Activated T-helper 1 cell treated with anti-CD3 and anti-CD28 coated beads, Interleukin-2, amount 50 U/mL, for 16 hours (primary cell): ENCODE measurements around the gene SLC19A1.

Experiments used
- DNase-seq, 2 donors: peaks; one replicate each; pipeline ENCODE4 v3.0.0-alpha.2; 2020; ENCODE audit warnings: low read depth in 1 of 2, low spot score in 1 of 2

The SLC19A1 gene

DNA sequence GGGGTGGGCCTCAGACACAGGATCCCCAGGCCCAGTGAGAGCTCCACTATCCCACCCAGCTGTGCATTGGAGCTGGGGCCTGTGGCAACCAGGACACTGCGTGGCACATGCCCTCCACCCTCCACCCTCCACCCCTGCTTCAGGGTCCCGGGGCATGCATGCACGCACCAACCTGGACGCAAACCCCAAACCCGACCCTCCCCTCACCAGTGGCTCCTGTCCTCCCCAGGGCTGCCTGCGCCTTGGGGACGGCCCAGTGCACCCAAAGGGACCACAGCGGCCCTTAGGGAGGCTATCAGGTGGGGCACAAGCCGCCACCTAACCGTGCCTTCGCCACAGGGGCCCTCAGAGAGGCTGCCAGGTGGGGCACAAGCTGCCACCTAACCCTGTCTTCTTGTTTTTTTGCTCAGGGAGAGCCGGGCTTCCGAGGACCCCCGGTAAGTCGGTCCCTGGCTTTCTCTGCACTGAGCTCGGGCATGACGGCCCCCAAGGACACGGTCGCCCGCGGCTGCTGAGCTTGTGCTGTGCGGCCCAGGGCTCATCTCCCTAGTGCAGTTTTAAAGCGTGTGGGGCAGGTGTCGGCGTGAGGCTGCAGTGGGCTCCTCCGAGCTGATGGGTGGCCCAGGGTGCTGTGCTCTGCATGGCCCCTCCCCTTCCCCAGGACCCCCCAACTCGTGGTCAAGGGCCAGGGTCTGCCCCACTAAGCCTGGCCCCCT, 47.9 kb downstream of the SLC19A1 start:
- DNase-seq, result no peak

DNA sequence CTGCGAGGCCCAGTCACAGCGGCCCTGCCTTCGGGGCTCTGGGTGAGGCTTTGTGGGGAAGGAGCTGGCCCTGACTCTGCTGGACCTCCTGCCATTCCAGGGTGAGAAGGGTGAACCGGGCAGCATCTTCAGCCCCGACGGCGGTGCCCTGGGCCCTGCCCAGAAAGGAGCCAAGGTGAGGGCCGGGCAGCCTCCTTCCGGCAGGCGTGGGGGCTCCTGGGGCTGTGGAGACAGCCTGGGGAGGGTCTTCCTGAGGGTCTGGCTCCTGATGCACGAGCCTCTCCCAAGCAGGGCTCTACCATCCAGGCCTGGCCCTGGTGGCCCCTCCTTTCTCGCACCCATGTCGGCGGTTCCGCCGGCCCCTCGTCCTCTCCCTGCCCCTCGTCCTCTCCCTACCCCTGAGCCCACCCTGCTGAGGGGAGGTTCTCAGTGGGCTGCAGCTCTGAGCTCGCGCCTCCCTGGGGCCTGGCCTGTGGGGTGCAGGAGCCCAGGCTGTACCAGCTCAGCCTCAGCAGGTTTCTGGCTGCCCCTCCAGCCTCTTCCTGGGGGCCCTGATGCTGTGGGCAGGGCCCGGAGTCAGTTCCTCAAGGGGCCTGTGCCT, 48.7 kb downstream of the SLC19A1 start:
- no peak for DNase-seq

DNA sequence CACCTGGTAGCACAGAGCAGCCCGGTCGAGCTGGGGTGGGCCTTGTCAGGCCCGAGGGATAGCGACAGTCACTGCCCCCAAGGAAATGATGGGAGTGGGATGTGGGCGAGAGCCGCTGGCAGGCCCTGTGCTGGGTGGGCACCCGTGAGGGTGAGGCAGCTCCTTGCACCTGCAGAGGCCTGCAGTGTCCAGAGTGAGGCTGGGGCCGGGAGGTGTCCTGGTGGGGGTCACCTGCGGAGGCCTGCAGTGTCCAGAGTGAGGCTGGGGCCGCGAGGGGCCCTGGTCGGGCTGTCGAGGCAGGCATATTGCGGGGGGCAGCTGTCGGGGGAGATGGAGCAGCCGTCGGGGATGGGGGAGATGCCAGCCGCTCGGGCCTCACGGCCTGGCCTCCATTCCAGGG, 49.5 kb downstream of the SLC19A1 start:
- no peak for DNase-seq

DNA sequence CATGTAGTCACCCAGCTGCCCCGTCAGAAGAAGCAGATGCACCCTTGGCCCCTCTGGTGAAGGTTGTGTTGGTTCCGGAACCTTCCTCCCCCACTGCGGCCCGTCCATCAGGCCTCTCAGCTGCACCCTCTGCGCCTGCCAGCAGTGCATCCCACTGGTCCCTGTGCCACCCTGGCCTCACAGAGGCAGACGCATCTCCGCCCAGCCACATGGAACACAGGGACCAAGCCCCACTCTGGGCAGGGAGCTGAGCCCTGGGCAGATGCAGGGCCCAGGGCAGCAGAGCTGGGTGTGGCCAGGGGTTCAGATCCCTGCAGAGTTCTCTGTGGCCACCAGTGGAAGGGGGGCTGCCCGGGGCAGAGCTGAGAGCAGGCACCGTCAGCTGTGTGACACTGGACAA, 50.6 kb downstream of the SLC19A1 start:
- no peak for DNase-seq

DNA sequence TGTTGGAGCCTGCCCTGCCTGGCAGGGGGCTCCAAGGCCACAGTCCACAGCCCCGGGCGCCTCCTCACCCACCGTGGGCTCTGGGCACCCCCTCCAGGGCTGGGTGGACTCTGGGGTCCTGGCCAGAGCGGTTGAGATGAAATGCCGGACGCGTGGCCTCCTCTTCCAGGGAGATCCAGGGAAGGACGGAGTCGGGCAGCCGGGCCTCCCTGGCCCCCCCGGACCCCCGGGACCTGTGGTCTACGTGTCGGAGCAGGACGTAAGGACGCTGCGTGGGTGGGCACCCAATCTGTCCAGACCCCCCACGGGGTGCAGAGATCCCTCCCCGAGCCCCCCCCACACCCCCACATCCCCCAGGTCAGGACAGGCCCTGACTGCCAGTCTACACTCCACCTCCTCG, 51.2 kb downstream of the SLC19A1 start:
- no peak for DNase-seq

DNA sequence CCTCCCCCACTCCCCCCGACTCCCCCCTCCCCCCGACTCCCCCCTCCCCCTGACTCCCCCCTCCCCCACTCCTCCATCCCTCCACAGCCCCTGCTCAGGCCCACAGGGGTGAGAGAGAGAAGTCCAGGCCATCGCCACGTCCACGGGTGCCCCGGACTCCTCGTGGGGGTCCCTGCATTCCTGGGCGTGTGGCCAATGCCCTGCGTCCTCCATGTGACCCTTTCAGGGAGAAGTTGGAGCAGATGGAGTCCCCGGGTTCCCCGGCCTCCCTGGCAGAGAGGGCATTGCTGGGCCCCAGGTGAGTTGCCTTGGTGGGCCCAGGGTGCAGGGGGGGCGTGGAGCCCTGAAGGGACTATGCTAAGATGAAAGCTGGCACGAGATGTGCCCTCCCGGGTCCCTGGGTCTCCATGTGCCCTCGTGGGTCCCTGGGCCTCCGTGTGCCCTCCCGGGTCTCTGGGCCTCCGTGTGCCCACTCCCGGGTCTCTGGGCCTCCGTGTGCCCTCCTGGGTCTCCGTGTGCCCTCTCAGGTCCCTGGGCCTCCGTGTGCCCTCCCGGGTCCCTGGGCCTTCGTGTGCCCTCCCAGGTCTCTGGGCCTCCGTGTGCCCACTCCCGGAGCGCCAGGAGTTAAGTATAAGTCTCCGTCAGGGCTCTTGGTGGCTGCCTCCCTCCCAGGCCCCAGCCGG, 52.0 kb downstream of the SLC19A1 start:
- no peak for DNase-seq

DNA sequence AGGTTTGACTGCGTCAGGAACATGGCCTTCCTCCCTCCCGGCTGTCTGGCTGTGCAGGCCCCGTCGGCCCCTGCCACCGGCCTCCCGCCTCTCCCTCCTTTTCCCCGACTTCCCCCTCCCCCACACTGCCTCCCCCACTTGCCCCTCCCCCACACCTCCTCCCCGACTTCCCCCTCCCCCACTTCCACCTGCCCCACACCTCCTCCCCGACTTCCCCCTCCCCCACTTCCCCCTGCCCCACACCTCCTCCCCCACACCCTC, 52.6 kb downstream of the SLC19A1 start:
- DNase-seq, result no peak

DNA sequence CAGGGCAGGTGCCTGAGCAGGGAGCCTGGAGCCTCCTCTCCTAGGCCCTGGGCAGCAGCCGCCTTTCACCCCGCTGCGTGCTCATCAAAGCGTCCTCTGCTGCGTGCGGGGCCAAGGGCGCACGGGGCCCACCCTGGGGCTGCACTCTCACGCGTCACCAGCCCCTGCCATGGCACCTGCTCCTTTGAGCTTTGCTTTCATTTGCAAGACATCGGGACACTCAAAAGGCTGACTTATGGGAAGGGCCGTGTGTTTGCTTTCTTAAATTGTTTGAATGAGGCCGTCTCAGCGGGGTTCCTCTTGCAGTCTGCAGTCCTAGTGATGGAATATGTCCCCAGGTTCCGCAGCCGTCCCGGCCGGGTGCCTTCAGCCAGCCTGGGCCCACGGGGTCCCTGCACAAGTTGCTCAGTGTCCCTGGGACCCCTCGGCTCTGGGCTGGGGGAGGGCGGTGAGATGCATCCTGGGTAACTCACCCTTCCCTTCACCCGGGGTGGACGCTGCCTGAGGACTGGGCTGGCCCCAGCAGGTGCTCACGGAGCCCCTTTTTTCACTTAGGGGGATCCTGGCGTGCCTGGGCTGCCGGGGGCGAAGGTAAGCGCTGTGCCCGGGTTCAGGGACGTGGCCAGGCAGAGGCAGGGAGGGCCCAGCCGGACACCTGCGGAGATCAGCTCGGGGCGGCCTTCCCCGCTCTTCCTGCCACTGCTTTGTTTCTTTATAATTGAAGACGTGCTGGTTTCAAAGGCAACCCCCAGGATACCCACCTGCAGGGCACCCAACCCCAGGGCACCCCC, 53.1 kb downstream of the SLC19A1 start:
- no peak for DNase-seq

DNA sequence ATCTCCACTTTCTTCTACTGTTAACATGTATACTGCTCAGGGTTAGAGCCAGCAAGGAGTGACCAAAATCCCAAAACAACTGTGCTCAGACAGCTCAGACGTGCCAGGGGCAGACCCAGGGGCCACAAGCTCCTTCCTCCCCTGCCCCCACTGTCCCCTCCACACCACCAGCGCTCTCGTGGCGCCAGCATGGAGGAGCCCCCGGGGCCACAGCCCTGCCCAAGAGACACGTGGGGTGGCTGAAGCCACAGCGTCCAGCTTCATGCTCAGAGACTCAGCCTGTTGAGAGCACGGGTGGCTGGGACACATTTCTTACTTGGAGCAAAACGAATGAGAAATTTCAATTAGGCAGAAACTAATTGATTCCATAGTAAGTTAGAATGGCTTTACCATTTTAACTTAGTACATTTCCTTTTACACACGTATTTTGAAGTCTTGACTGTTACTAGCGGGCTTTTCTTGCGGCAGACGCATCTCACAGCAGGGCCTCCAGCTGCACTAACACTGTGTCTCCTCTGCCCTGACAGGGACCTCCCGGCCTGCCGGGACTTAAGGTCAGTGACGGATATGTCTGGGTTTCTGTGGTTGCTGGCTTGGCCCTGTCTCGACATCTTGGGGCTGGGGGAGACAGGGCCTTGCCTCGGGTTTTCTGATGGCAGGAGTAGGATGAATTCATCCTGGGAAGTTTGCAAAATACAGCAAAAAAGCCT, 54.2 kb downstream of the SLC19A1 start:
- DNase-seq, result no peak

DNA sequence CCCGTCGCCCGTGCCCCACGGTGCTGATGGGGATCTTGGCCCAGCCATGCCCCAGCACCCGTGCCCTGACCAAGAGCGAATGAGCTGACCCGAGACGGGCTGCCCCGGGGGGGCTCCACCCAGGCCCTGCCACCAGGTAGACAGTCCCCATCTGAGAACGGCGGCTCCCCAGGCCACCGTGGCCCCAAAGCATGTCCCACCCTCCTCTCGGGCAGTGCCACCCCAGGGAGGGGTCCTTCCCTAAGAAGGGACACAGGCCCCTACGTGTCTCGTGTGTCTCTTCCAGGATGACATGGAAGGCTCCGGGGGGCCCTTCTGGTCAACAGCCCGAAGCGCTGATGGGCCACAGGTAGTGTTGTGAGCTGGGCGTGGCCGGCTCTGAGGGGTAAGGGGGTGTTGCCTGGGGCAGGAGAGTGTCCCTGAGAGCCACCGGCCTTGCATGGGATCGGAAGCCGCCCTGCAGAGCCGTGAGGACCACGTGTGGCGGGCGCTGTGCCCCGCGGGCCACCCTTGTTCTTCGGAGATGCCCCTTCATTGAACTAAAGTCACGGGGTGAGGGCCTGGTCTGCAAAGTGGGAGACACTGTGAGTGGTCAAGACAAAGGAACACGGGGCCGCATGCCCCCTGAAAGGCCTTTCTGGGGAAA, 55.0 kb downstream of the SLC19A1 start:
- no peak for DNase-seq

DNA sequence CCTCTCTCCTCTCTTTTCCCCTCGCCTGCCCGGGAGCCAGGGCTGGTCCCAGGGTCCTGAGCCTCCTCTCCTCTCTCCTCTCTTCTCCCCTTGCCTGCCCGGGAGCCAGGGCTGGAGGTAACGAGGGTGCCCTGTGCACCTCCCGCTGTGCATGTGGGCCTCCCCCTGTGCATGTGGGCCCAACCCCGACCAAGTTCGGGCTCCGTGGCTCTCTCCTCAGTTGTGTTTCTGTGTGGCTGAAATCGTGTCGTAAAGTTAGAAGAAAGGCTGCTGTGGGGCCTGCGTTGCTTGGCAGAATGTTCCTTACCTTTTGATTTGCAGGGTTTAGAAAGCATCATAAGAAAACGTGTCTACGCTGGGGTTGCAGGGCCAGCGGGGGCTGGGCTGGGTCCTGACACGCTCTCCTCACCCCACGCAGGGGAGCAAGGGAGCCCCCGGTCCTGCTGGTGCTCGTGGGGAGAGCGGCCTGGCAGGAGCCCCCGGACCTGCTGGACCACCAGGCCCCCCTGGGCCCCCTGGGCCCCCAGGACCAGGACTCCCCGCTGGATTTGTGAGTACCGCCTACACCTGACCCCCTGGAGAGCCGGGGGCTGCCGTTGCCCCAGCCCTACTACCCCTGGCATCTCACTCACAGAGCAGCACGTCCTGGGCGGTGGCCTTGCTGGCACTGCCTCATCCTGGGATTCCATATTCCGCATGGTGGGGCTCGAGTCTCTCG, 55.6 kb downstream of the SLC19A1 start:
- no peak for DNase-seq

DNA sequence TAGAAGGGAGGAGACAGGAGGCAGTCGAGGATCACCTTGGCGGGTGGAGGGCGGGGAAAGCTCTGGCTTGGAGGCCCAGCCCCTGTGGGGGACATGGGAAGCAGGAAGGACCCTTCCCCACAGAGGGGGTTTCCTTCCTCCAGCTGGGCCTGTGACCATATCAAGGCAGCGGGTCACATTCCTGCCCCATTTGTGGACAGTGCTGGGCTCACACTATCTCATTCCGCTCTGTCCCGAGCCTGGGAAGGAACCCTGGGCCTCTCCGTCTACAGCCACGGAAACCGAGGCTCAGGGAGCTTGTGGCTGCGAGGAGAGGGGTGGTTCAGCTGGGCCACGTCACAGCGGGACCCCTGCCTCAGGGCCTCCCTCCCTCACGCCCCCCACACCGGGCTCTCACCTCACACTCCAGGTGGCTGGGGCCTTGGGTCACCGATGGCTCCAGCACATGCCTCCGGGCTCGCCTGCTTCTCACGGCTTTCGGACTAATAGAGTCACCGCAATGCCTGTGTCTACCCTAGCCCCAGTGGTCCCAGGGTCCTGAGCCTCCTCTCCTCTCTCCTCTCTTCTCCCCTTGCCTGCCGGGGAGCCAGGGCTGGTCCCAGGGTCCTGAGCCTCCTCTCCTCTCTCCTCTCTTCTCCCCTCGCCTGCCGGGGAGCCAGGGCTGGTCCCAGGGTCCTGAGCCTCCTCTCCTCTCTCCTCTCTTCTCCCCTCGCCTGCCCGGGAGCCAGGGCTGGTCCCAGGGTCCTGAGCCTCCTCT, 56.4 kb downstream of the SLC19A1 start:
- no peak for DNase-seq

DNA sequence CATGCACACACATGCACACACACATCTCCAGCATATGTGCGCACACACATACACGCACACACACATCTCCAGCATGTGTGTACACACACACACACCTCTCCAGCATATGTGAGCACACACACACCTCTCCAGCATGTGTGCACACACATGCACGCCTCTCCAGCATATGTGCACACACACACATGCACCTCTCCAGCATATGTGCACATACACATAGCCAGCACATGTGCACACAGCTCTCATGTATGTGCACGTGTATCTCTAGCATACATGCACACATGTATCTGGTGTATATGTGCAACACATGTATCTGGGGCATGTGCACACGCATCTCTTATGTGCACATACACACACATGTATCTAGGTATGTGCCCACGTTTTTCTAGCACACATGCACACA, 57.9 kb downstream of the SLC19A1 start:
- DNase-seq, result no peak

DNA sequence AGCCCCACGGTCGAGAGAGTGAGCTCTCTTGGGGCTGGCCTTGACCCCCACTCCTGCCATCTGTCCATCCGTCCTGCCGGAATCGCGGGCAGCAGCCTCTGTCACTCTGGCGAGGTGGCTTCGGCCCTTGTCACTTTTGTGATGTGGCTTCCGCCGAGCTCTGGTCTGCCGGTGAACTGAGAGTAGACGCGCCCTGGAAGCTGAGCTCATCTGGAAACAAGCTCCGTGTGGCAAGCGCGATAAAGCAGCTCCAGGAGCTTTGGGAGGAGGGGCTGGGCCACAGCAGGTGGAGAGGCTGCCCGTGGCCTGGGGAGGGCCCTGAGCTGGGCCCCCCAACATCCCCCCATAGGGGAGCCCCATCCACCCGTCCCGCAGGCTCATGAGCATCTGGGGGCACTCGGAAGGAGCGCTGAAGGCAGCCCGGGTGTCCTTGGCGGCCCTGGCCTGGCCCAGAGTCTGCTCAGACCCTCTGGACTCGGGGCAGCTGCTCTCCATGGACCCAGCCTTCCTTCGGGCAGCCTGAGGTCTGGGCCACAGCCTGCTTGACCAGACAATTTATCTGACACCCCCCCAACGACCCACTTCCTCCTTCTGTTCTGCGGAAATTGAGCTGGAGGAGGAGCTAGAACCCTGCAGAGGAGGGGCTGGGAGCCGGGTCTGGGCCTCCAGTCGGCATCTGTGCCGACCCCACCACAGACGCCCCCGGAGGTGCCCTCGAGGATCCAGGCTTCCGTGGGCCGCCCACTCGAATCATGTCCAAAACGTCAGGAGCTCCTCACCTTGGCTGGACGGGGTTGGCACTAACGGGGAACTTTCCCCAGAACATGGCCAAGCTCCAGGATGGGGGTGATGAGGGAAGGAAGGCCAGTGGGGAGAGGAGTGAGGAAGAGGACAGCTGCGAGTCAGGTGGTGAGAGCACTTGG, 59.1 kb downstream of the SLC19A1 start:
- DNase-seq, result no peak

DNA sequence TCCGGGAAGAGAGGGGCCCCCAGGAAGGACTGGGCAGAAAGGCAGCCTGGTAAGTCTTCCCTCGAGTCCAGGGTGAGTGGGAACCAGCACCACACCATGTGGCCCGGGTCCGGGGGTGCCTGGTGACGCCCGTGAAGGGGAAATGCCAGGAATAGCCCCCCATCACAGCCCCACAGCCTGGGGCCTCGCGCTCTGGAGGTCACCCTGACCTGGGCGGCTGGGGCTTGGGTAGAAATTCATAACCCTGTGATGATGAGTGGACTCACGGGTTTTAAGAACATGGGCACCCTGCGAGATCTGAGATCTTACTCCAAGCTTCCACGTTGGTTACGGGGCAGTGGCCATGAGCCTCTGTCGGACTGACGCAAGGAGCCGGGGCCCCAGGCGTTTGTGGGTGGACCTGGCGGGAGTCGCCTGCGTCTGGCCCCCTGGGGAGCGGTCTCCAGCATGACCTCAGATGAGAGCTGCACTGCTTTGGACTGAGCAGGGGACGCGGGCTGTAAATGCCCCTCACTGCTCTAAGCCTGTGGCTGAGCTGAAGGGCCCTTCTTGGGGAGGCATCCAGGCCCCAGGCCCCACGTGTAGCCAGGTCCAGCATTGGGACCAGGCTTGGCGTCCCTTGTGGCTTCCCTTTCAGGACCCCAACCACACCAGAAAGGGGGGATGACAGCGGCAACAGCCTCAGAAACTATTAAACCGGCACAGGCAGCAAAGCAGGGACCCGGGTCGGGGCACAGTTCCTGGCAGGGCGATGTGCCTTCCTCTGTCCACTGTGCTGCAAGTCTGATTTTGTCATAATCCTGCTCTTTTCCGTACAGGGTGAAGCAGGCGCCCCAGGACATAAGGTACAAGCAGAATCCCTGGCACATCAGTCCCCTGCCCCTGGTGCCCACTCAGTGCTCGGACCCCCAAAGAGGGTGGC, 60.0 kb downstream of the SLC19A1 start:
- DNase-seq, result no peak

DNA sequence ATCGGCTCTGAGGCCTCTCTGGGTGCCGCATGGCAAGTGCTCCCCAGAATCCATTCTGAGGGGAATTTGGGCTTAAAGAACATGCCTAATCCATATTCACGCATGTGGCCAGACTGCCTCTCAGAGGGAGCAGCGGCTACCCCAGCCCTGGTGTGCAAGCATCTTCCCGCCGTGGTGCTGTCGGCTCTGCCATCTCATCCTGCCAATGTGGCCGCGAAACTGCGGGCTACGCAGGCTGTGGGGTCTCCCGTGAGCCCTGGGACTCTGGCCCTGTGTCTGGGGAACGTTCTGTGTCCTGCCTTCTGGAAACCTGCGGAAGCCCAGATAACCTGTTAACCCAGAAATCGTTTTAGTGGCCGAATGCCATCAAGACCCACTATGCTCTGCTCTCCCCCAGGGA, 60.7 kb downstream of the SLC19A1 start:
- no peak for DNase-seq

DNA sequence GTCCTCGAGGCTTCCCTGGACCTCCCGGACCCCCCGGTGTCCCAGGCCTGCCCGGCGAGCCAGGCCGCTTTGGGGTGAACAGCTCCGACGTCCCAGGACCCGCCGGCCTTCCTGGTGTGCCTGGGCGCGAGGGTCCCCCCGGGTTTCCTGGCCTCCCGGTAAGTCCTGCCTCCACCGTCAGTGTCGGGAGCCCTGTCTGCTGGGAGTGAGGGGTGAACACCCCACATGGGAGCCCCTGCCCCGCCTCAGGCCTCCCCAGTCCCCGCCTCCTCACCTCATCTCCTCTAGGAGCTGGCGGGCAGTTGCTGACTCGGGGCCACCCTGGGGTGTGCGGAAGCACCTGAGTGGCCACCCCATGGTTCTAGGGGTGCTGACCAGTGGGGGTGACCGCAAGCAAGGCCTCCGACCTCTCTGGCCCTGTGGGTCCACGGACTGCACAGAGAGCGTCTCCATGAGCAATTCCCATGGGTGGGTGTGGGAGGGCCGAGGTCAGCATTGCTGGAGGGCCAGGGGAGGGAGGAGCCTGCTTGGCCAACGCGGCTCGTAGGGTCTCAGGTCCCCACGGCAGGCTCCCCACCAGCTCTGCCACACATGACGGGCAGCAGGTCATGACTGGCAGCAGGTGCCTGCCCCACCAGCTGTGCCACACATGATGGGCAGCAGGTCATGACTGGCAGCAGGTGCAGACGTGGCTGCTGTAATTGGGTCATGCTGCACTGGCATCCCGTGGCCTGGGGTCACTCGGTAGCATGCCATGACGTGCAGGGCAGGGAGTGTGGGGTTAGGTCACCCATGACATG, 61.3 kb downstream of the SLC19A1 start:
- no peak for DNase-seq
